ENCODE measurements around the gene PERM1.

PERM1 gene

GRCh38 chr1:932173-932510, 49.8 kb downstream of the PERM1 start:
- H3K27me3 Mint-ChIP-seq, result peaks cover 61 to 74% of the 10 kb centered on the region in 2 donors
- H3K4me3 Mint-ChIP-seq, result no peak overlapping the region
- DNase-seq (no peak), ATAC-seq (replicated peaks) (no peak)
- H3K9me3 Mint-ChIP-seq, result no peaks in the 10 kb centered on the region
- no peak overlapping the region for H3K27ac Mint-ChIP-seq
- H3K4me1 Mint-ChIP-seq, result peaks cover 3 to 5% of the 10 kb centered on the region in 2 donors
- H3K36me3 Mint-ChIP-seq, result peaks cover 0 to 1% of the 10 kb centered on the region in 2 donors

DNA sequence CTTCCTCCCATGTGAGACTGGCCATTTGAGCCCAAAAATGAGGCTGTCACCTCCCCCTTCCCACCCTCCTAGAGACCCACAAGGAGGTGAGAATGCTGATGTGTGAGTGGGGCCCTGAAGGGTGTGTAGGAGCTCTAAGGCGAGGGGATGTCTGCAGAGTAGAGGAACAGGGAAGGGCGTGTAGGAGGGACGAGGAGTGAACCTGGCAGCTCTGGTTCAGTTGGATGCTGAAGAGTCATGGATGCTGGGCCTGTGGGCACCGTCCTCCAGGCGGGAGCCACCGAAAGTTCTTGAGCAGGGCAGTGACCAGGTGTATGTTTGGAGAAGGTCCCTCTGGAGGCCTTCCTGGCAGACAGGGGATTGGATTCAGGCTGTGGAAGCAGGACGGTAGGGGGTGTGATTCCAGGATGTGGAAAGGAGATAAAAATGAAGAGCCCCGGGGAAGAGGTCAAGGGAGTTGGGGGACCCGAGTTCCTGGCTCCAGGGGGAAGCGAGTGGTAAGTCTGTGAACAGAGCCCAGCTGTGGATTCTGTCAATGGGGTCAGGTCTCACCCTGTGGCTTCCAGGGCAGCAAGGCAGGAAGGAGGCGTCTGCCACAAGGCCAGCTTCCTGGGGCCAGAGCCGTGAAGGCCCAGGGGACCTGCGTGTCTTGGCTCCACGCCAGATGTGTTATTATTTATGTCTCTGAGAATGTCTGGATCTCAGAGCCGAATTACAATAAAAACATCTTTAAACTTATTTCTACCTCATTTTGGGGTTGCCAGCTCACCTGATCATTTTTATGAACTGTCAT, 50.3 kb downstream of the PERM1 start:
- Mint-ChIP-seq H3K4me3 (no peak overlapping the region), H3K27ac (no peak overlapping the region), H3K36me3 (peaks cover 0 to 1% of the 10 kb centered on the region in 2 donors), H3K4me1 (peaks cover 4 to 5% of the 10 kb centered on the region in 2 donors), H3K9me3 (no peaks in the 10 kb centered on the region), H3K27me3 (peaks cover 61 to 74% of the 10 kb centered on the region in 2 donors)
- no peak for DNase-seq
- ATAC-seq (replicated peaks), result no peak

- no peak for ATAC-seq (replicated peaks)
- H3K27ac Mint-ChIP-seq, result no peak overlapping the region
- H3K27me3 Mint-ChIP-seq, result peaks cover 65 to 79% of the 10 kb centered on the region in 2 donors
- no peak for DNase-seq
- H3K9me3 Mint-ChIP-seq, result no peaks in the 10 kb centered on the region
- H3K36me3 Mint-ChIP-seq, result peaks cover 0 to 1% of the 10 kb centered on the region in 2 donors
- no peak overlapping the region for H3K4me3 Mint-ChIP-seq
- peaks cover 6 to 13% of the 10 kb centered on the region in 2 donors for H3K4me1 Mint-ChIP-seq
These were observed 51.2 kb downstream of the PERM1 start for GRCh38 chr1:930633-931138.

- peaks cover 5 to 13% of the 10 kb centered on the region in 2 donors for H3K4me1 Mint-ChIP-seq
These were observed 51.9 kb downstream of the PERM1 start for GRCh38 chr1:929712-930632.

DNA sequence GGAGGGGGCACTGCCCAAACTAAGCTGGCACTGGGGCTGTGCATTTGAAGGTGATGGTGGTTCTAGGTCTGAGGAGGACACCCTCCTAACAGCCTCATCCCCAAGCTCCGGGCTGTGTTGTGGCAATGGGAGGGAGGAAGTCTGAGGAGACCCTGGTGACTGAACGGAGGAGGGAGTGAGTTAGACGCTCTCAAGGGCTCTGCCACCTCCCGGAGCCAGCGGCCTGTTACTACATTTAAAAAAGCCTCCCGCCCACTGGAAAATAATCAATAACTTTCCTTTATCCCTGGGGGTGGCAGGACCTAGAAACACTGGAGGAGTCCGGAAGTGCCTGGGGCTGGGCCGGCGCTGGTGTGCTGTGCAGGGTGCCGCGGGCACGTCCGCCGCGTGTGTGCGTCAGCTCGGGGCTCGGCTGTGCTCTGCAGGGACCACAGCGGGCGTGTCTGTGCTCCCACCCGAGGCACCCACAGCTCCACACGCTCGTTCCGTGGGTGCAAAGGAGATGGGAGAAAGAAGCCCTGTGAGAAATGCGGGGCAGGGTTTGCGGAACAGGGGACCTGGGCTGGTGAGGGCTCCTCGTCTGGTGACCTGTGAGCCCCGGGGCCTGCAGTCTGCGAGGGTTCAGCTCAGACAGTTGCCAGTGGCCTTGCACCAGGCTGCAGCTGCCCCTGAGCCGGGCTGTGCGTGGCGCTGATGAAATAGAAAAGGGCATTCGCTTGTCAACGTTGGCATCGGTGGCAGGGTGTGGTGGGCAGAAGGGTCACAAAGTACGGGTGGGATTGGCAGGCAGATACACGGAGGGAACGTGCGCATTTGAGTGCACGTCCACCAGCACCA, 52.9 kb downstream of the PERM1 start:
- H3K4me1 Mint-ChIP-seq, result peaks cover 3 to 13% of the 10 kb centered on the region in 2 donors
- ATAC-seq (replicated peaks) (no peak), DNase-seq (no peak)
- H3K27me3 Mint-ChIP-seq, result peaks cover 54 to 78% of the 10 kb centered on the region in 2 donors
- no peaks in the 10 kb centered on the region for H3K9me3 Mint-ChIP-seq
- no peak overlapping the region for H3K27ac Mint-ChIP-seq
- no peaks in the 10 kb centered on the region for H3K36me3 Mint-ChIP-seq
- no peak overlapping the region for H3K4me3 Mint-ChIP-seq

More at GRCh38 chr1:929712-930632, 51.9 kb downstream of the PERM1 start:
- peaks cover 0 to 1% of the 10 kb centered on the region in 2 donors for H3K36me3 Mint-ChIP-seq
- H3K9me3 Mint-ChIP-seq, result no peaks in the 10 kb centered on the region
- DNase-seq, result no peak
- no peak for ATAC-seq (replicated peaks)
- H3K4me3 Mint-ChIP-seq, result no peak overlapping the region
- peaks cover 57 to 77% of the 10 kb centered on the region in 2 donors for H3K27me3 Mint-ChIP-seq
- no peak overlapping the region for H3K27ac Mint-ChIP-seq

DNA sequence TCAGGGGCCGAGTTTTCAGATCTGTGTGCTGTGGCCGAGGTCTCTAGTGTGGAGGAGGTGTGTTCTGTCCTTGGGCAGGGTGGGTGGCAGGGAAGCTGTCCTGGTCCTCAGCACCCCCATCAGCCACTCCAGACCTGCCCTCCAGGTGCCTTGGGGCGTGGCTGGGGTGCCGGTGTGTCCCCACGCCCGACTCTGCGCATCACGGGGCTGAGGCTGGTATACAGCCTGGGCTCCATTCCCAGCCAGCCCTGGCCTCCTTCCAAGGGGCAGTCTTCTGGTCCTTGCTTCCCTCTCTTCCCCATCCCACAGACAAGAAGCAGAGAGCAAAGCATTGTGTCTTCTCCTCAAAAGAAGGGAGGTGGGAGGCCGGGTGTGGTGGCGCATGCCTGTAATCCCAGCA, 54.1 kb downstream of the PERM1 start:
- Mint-ChIP-seq H3K27ac (no peak overlapping the region), H3K9me3 (no peaks in the 10 kb centered on the region), H3K4me1 (peaks cover 8 to 21% of the 10 kb centered on the region in 2 donors), H3K4me3 (no peak overlapping the region), H3K27me3 (peaks cover 52 to 75% of the 10 kb centered on the region in 2 donors), H3K36me3 (no peaks in the 10 kb centered on the region)
- DNase-seq, result no peak
- ATAC-seq (replicated peaks), result no peak

DNA sequence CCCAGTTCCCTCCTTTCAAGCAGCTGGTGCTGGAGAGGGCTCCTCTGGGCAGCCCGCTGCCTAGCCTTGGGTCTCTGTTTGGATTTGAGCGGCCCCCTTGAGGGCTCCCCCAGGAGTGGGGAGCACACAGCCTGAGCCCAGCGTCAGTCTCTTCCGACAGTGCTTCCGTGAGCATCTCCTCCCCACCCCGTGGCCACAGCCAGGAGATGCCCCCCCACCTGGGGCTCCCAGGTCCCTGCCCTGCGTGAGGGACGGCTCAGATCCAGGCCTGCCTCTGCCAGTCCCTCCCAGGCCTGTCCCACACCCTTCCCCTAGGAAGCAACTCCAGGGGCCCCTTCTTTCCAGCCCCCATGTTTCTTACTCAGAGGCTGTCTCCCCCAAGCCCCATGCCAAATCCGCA, 54.7 kb downstream of the PERM1 start:
- Mint-ChIP-seq H3K4me1 (peaks cover 9 to 21% of the 10 kb centered on the region in 2 donors), H3K4me3 (no peak overlapping the region), H3K9me3 (no peaks in the 10 kb centered on the region)

GRCh38 chr1:925561-926421, 56.1 kb downstream of the PERM1 start:
- Mint-ChIP-seq H3K36me3 (peaks cover 0 to 4% of the 10 kb centered on the region in 2 donors), H3K27ac (no peak overlapping the region), H3K4me1 (peaks cover 17 to 25% of the 10 kb centered on the region in 2 donors), H3K27me3 (peaks cover 58 to 82% of the 10 kb centered on the region in 2 donors), H3K9me3 (no peaks in the 10 kb centered on the region), H3K4me3 (peak overlapping the region; percentile 16 to 29)
- DNase-seq (no peak), ATAC-seq (replicated peaks) (no peak)

More for the DNA sequence above, 54.7 kb downstream of the PERM1 start:
- H3K27me3 Mint-ChIP-seq, result peaks cover 54 to 77% of the 10 kb centered on the region in 2 donors
- DNase-seq (no peak), ATAC-seq (replicated peaks) (no peak)
- H3K27ac Mint-ChIP-seq, result no peak overlapping the region
- H3K36me3 Mint-ChIP-seq, result no peaks in the 10 kb centered on the region
